SK-N-DZ (cell line): ENCODE data around the gene PGBD2. TPM values are rescaled to one million over a fixed set of nuclear protein-coding genes. Genes with fewer than 3 reads are reported as not detected.
"Not testable (repeated sequence)": the region's sequence is repeated elsewhere in the genome, so short reads cannot be mapped to it uniquely, and the experiment has no call there.

Source experiments
- DNase-seq: peaks from one replicate; pipeline ENCODE4 v3.0.0-alpha.2; 2015; ENCODE audit warnings: low spot score
- polyA plus RNA-seq, 2 experiments: library from polyadenylated mRNA; depleted of rRNA; stranded (reverse); fragments of >200 nt; gene quantifications; 2 replicates each; pipeline ENCODE4 v1.2.3, GENCODE V29; 2014

The PGBD2 gene
- polyA plus RNA-seq (2014; cell fraction: cytosol; rRNA removed) = 5.9 and 8.3 TPM in 2 replicates
- 10.7 and 13.3 TPM in 2 replicates for polyA plus RNA-seq (2014; cell fraction: nucleus; rRNA removed)

- peak; percentile 92 for DNase-seq
Measured at GRCh38 chr1:248906009-248906752, at the start of gene PGBD2. Gene PGBD2, plus strand, starts transcription at chr1:248906235. Its CDS starts 7,628 bp downstream, at chr1:248913863.

- no peak for DNase-seq
Measured at GRCh38 chr1:248857201-248857600, 48.8 kb upstream of the PGBD2 start.

GRCh38 chr1:248857749-248858095 is 48.3 kb upstream of the PGBD2 start:
- no peak for DNase-seq

GRCh38 chr1:248858096-248858890 is 47.7 kb upstream of the PGBD2 start:
- peak; percentile 77 for DNase-seq

- peak; percentile 97 for DNase-seq
Measured at GRCh38 chr1:248858891-248859889, 46.8 kb upstream of the PGBD2 start, which contains the start of gene ZNF692. Gene ZNF692, minus strand, starts transcription at chr1:248859085. Its CDS starts 776 bp downstream, at chr1:248858309.

GRCh38 chr1:248860007-248860406 is 46.0 kb upstream of the PGBD2 start:
- DNase-seq = no peak

GRCh38 chr1:248861616-248862015 is 44.4 kb upstream of the PGBD2 start:
- no peak for DNase-seq

GRCh38 chr1:248862695-248862997 is 43.4 kb upstream of the PGBD2 start:
- no peak for DNase-seq

- peak; percentile 87 for DNase-seq
Measured at GRCh38 chr1:248862998-248863881, 42.8 kb upstream of the PGBD2 start.

GRCh38 chr1:248871837-248872401 is 34.1 kb upstream of the PGBD2 start:
- no peak for DNase-seq

GRCh38 chr1:248872752-248873408 is 33.2 kb upstream of the PGBD2 start:
- peak; percentile 89 for DNase-seq

- peak; percentile 97 for DNase-seq
Measured at GRCh38 chr1:248873409-248873992, 32.5 kb upstream of the PGBD2 start.

GRCh38 chr1:248873993-248874533 is 32.0 kb upstream of the PGBD2 start:
- DNase-seq = peak; percentile 91

- DNase-seq = no peak
Measured at GRCh38 chr1:248881261-248881660, 24.8 kb upstream of the PGBD2 start.

GRCh38 chr1:248882427-248882826 is 23.6 kb upstream of the PGBD2 start:
- not testable (repeated sequence) for DNase-seq

GRCh38 chr1:248884632-248885295 is 21.3 kb upstream of the PGBD2 start:
- DNase-seq = no peak

- DNase-seq = no peak
Measured at GRCh38 chr1:248885646-248886045, 20.4 kb upstream of the PGBD2 start.

- DNase-seq = no peak
Measured at GRCh38 chr1:248886237-248886895, 19.7 kb upstream of the PGBD2 start.
